Adrenal gland (tissue), 12 donors: ENCODE data around the gene STXBP2. TPM values are rescaled to one million over a fixed set of nuclear protein-coding genes. Genes with fewer than 3 reads are reported as not detected.

Experiments used
- DNase-seq, 7 donors: peaks; one replicate each; pipeline ENCODE4 v3.0.0-alpha.2; 2019 to 2020
- H3K27ac ChIP-seq, 5 donors: fragments of 200-600 bp; sonication (generic) in 4 of 5; 1 replicate in 3 of 5; 2 replicates in 2 of 5; pipeline versions ENCODE4 v1.5.1 to v1.8.0; 2016 to 2020; ENCODE audit warnings: mild to moderate bottlenecking in 1 of 5
- H3K27me3 ChIP-seq: fragments of 200-600 bp; 2 replicates; pipeline ENCODE4 v1.8.0; 2021
- H3K36me3 ChIP-seq, 2 donors: fragments of 200-600 bp; replicated peaks in 1 of 2; 1 replicate in 1 of 2; 2 replicates in 1 of 2; pipeline versions ENCODE4 v1.5.1 to v1.8.0; 2018 to 2022
- H3K4me1 ChIP-seq, 2 donors: fragments of 200-600 bp; replicated peaks in 1 of 2; 1 replicate in 1 of 2; 2 replicates in 1 of 2; pipeline versions ENCODE4 v1.5.1 to v1.8.0; 2018 to 2021
- H3K4me3 ChIP-seq, 4 donors: fragments of 200-600 bp; sonication (generic) in 3 of 4; one replicate each; pipeline ENCODE4 v1.5.1; 2016 to 2018
- H3K9me3 ChIP-seq, 3 donors: fragments of 200-600 bp; sonication (generic) in 1 of 3; replicated peaks in 1 of 3; 1 replicate in 2 of 3; 2 replicates in 1 of 3; pipeline versions ENCODE4 v1.5.1 to v1.8.0; 2016 to 2021
- POLR2A ChIP-seq, 2 donors: fragments of 450-650 bp; IDR thresholded peaks; one replicate each; pipeline ENCODE4 v1.6.1; 2017; ENCODE audit warnings: antibody characterized with exemption in 2 of 2, mild to moderate bottlenecking in 2 of 2, moderate library complexity in 1 of 2
- WGBS, 4 donors: extraction: QIAGEN DNeasy Blood & Tissue Kit in 2 of 4; methylation state at CpG; one replicate each; pipeline versions ENCODE4 v1.1.5 to v1.1.7; 2013 to 2017; 5-methylcytosine and 5-hydroxymethylcytosine counted together
- intact Hi-C, 2 donors: fragments of 100-400 bp; cut with DNase I; formaldehyde crosslinking; loops; one replicate each; pipeline versions ENCODE4 v1.14.1 to v1.15.0; 2022 to 2023
- polyA plus RNA-seq, 3 donors: library from polyadenylated mRNA; stranded (reverse); fragments of 200-250 nt in 2 of 3; fragments of 350-450 nt in 1 of 3; fragmentation: Illumina TruSeq in 1 of 3; extraction: RNeasy Lipid Tissue Mini Kit (QIAGEN cat#74804) in 1 of 3; gene quantifications; one replicate each; pipeline ENCODE4 v1.2.3, GENCODE V29; 2013 to 2014
- total RNA-seq, 9 donors: library from RNA; depleted of rRNA in 4 of 9; stranded (reverse); fragments of >200 nt in 4 of 9; fragments of 120-200 nt in 1 of 9; fragmentation: NEBNext Ultra II Directional in 1 of 9; extraction: Animal tissue kit (Norgen Biotek cat#: 25700) in 1 of 9; gene quantifications; one replicate each; pipeline versions ENCODE4 v1.1.0 to v1.2.4, GENCODE V29; 2013 to 2023
- TF ChIP-seq, protein P1 (sequence below), 6 experiments: fragments of 450-650 bp in 4 of 6; fragments of 200-600 bp in 2 of 6; sonication (generic) in 1 of 6; IDR thresholded peaks; 1 replicate in 5 of 6; 2 replicates in 1 of 6; pipeline versions ENCODE4 v1.5.1 to v1.8.0; 2016 to 2021; ENCODE audit warnings: antibody characterized with exemption in 6 of 6, mild to moderate bottlenecking in 2 of 6, moderate library complexity in 1 of 6
- donor health status: healthy with polysubstance abuse.
- donor health status: Bipolar disorder and iron deficiency.
- donor health status: DM: yes; HTN: yes; CAD: no.
- donor health status: DM: no; HTN: no; CAD: no.
- donor health status: DM: no; HTN: no; CAD: no.
- donor health status: DM: yes; HTN: yes; CAD: no.

STXBP2 gene
- total and polyA plus RNA-seq, 12 donors: 12.2 to 121 (median 40.3) TPM

DNA sequence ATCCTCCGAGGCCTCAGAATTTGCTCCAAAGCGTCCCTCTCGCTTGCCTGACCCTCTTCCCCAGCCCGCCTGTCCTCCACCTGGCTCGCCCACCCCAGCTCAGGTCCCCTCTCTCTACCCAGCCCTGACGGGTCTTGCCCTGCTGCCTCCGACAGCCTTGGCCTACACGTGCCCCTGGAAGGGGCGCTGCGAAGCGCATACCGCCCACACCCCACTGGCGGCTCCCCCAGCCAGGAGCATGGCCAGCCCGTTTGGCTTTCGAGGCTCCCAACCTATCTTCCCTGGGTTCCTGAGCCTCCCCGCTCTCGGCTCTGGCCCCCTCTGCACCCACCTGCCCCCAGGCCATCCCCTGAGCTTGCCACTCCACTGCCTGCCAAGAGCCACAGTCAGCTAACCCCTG is 12.1 kb upstream of the STXBP2 start:
- no peaks in the 10 kb centered on the region for H3K9me3 ChIP-seq
- H3K27me3 ChIP-seq: no peaks in the 10 kb centered on the region
- WGBS, 4 donors: 85 to 92% (median 91%) methylated on average over 9 to 17 of the region's 17 CpGs
- intact Hi-C loops: no loop called here
- no peak overlapping the region for H3K27ac ChIP-seq
- TF ChIP-seq, protein P1, sequence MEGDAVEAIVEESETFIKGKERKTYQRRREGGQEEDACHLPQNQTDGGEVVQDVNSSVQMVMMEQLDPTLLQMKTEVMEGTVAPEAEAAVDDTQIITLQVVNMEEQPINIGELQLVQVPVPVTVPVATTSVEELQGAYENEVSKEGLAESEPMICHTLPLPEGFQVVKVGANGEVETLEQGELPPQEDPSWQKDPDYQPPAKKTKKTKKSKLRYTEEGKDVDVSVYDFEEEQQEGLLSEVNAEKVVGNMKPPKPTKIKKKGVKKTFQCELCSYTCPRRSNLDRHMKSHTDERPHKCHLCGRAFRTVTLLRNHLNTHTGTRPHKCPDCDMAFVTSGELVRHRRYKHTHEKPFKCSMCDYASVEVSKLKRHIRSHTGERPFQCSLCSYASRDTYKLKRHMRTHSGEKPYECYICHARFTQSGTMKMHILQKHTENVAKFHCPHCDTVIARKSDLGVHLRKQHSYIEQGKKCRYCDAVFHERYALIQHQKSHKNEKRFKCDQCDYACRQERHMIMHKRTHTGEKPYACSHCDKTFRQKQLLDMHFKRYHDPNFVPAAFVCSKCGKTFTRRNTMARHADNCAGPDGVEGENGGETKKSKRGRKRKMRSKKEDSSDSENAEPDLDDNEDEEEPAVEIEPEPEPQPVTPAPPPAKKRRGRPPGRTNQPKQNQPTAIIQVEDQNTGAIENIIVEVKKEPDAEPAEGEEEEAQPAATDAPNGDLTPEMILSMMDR (IDR thresholded peaks at IDR 0.05): no peak
- no peak for TF ChIP-seq POLR2A (IDR thresholded peaks at IDR 0.05)
- H3K4me3 ChIP-seq: no peak overlapping the region
- no peak for DNase-seq
- peaks cover 9 to 14% of the 10 kb centered on the region in 2 donors for H3K4me1 ChIP-seq
- H3K36me3 ChIP-seq: peaks cover 0 to 62% of the 10 kb centered on the region in 2 donors

GRCh38 chr19:7625763-7626372 is 11.0 kb upstream of the STXBP2 start:
- WGBS, 4 donors: 95 to 100% (median 96%) methylated on average over 2 to 34 of the region's 34 CpGs
- Histone ChIP-seq H3K4me1 (peaks cover 19 to 22% of the 10 kb centered on the region in 2 donors), H3K27ac (no peak overlapping the region), H3K9me3 (no peaks in the 10 kb centered on the region), H3K27me3 (no peaks in the 10 kb centered on the region), H3K36me3 (peaks cover 0 to 52% of the 10 kb centered on the region in 2 donors), H3K4me3 (no peak overlapping the region)
- DNase-seq: peak in 1 of 7 donors; percentile 13
- intact Hi-C loops: no loop called here
- no peak for TF ChIP-seq POLR2A (IDR thresholded peaks at IDR 0.05)
- TF ChIP-seq, protein P1 (IDR thresholded peaks at IDR 0.05): no peak

GRCh38 chr19:7627166-7627565 is 9.7 kb upstream of the STXBP2 start:
- 84 to 96% (median 92%) methylated on average over 19 to 24 of the region's 24 CpGs for WGBS, 4 donors
- no peaks in the 10 kb centered on the region for H3K9me3 ChIP-seq
- H3K27ac ChIP-seq: no peak overlapping the region
- DNase-seq: no peak
- peaks cover 0 to 39% of the 10 kb centered on the region in 2 donors for H3K36me3 ChIP-seq
- intact Hi-C loops: no loop called here
- TF ChIP-seq POLR2A (IDR thresholded peaks at IDR 0.05): no peak
- TF ChIP-seq, protein P1 (IDR thresholded peaks at IDR 0.05): no peak
- H3K4me1 ChIP-seq: peaks cover 21 to 24% of the 10 kb centered on the region in 2 donors
- H3K27me3 ChIP-seq: no peaks in the 10 kb centered on the region
- no peak overlapping the region for H3K4me3 ChIP-seq

DNA sequence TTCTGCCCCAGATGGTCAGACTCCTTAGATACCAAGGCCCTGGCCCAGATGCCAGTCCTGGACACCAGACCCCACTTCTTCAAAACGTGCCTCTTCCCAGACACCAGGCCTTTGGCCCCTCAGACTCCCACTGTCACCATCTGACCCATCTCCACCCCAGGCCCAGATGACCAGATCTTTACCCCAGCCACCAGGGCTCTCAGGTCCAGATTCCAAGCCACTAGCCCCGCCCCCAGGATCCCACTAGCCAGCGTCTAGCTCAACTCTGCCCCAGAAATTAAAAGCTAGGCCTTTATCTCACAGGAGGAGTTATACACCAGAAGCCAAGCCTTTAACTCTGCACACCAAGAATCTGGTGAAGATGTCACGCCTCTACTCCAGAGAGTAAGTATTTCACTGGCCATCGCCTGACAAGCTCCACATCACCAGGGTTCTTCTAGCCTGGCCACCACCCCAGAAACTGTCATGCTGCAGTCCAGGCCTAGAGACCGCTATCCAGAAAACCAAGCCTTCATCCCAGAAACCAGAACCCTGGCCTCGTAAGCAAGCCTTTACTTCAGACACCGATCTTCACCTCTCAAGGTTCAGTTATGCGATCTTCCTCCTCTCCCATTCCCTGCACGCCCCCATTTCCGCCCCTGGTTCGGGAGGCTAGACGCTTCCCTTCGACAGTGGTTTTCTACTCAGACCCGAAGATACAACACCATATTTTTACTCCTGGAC is 8.2 kb upstream of the STXBP2 start:
- Histone ChIP-seq H3K27ac (peak overlapping the region in 4 of 5 donors; percentile 57 to 86 (median 82)), H3K4me1 (peaks cover 21 to 24% of the 10 kb centered on the region in 2 donors), H3K9me3 (no peaks in the 10 kb centered on the region), H3K27me3 (no peaks in the 10 kb centered on the region), H3K4me3 (peak overlapping the region; percentile 63 to 94 (median 78)), H3K36me3 (peaks cover 0 to 23% of the 10 kb centered on the region in 2 donors)
- WGBS, 4 donors: 4 to 9% (median 4%) methylated on average over 13 to 15 of the region's 15 CpGs
- DNase-seq: no peak
- no peak for TF ChIP-seq POLR2A (IDR thresholded peaks at IDR 0.05)
- TF ChIP-seq, protein P1 (IDR thresholded peaks at IDR 0.05): no peak
- intact Hi-C loops: no loop called here
